Ovary (tissue), 9 donors: ENCODE data around the gene DENND4B. TPM values are rescaled to one million over a fixed set of nuclear protein-coding genes. Genes with fewer than 3 reads are reported as not detected.

Experiments used
- DNase-seq, 5 donors: peaks; one replicate each; pipeline ENCODE4 v3.0.0-alpha.2; 2019 to 2020
- H3K27ac ChIP-seq, 2 donors: fragments of 200-600 bp; one replicate each; pipeline versions ENCODE4 v1.5.1 to v1.8.0; 2019 to 2022
- H3K27me3 ChIP-seq: fragments of 200-600 bp; one replicate; pipeline ENCODE4 v1.8.0; 2022
- H3K36me3 ChIP-seq: fragments of 200-600 bp; sonication (generic); one replicate; pipeline ENCODE4 v1.5.1; 2019
- H3K4me1 ChIP-seq: one replicate; pipeline ENCODE4 v1.8.1; 2013; ENCODE audit warnings: mild to moderate bottlenecking, moderate library complexity; ENCODE audit not compliant: insufficient read depth
- H3K4me3 ChIP-seq: fragments of 200-600 bp; sonication (generic); one replicate; pipeline ENCODE4 v1.5.1; 2017
- H3K9me3 ChIP-seq, 2 donors: fragments of 200-600 bp in 1 of 2; sonication (generic) in 1 of 2; one replicate each; pipeline versions ENCODE4 v1.5.1 to v1.8.1; 2013 to 2019; ENCODE audit warnings: mild to moderate bottlenecking in 1 of 2, moderate library complexity in 1 of 2
- CTCF ChIP-seq, 3 donors: fragments of 450-650 bp in 2 of 3; fragments of 200-600 bp in 1 of 3; IDR thresholded peaks; one replicate each; pipeline versions ENCODE4 v1.5.1 to v1.8.0; 2016 to 2022; ENCODE audit warnings: antibody characterized with exemption in 3 of 3, mild to moderate bottlenecking in 1 of 3
- EP300 ChIP-seq: sonication (generic); formaldehyde crosslinking; IDR thresholded peaks from one replicate; pipeline ENCODE4 v1.6.1; 2017; ENCODE audit warnings: antibody characterized with exemption
- POLR2A ChIP-seq: fragments of 450-650 bp; IDR thresholded peaks from one replicate; pipeline ENCODE4 v1.6.1; 2017; ENCODE audit warnings: antibody characterized with exemption, mild to moderate bottlenecking, moderate library complexity
- WGBS, 3 donors: extraction: QIAGEN DNeasy Blood & Tissue Kit in 1 of 3; methylation state at CpG; one replicate each; pipeline versions ENCODE4 v1.1.5 to v1.1.7; 2013 to 2017; 5-methylcytosine and 5-hydroxymethylcytosine counted together
- intact Hi-C, 4 donors: fragments of 100-400 bp; cut with DNase I; formaldehyde crosslinking; loops; one replicate each; pipeline versions ENCODE4 v1.11.0 to v1.15.1; 2022 to 2023
- polyA plus RNA-seq, 2 donors: library from polyadenylated mRNA; stranded (reverse); fragments of 200-250 nt in 1 of 2; fragments of 350-450 nt in 1 of 2; fragmentation: Illumina TruSeq in 1 of 2; extraction: RNeasy Lipid Tissue Mini Kit (QIAGEN cat#74804) in 1 of 2; gene quantifications; one replicate each; pipeline ENCODE4 v1.2.3, GENCODE V29; 2013 to 2014
- total RNA-seq, 7 donors: library from RNA; depleted of rRNA in 2 of 7; stranded (reverse); fragments of >200 nt in 2 of 7; fragmentation: NEBNext Ultra II Directional in 3 of 7; extraction: Animal tissue kit (Norgen Biotek cat#: 25700) in 3 of 7; gene quantifications; one replicate each; pipeline versions ENCODE4 v1.1.0 to v1.2.4, GENCODE V29; 2016 to 2023
- donor health status: DM: no; HTN: no; CAD: no; lungs with moderate emphysema.
- donor health status: DM: no; HTN: no; CAD: no.
- donor health status: Bipolar disorder and iron deficiency.
- donor health status: DM: yes; HTN: yes; CAD: no.
- donor health status: DM: no; HTN: no; CAD: no.
- donor health status: DM: yes; HTN: yes; CAD: no.

Gene DENND4B
- total and polyA plus RNA-seq, 9 donors: 20.9 to 83.1 (median 42.1) TPM

- Histone ChIP-seq H3K4me1 (peaks cover 10% of the 10 kb centered on the region), H3K36me3 (no peaks in the 10 kb centered on the region), H3K27ac (peak overlapping the region; percentile 58 to 85), H3K4me3 (peak overlapping the region; percentile 83), H3K9me3 (no peaks in the 10 kb centered on the region), H3K27me3 (no peaks in the 10 kb centered on the region)
- DNase-seq: no peak
- TF ChIP-seq CTCF (IDR thresholded peaks at IDR 0.05) (peak in 1 of 3 donors; percentile 4), POLR2A (no peak)
- WGBS, 3 donors: 2 to 11% (median 2%) methylated on average over 9 of the region's 9 CpGs
- intact Hi-C loops: no loop called here
These were observed 44.7 kb upstream of the DENND4B start for GRCh38 chr1:153991151-153991630.

- no peaks in the 10 kb centered on the region for H3K27me3 ChIP-seq
- peak; percentile 87 to 95 (median 90) for DNase-seq
- peak within 1 kb of the TSS; percentile 58 to 85 for H3K27ac ChIP-seq
- H3K36me3 ChIP-seq: no peaks in the 10 kb centered on the region
- intact Hi-C loops: no loop called here
- TF ChIP-seq CTCF (IDR thresholded peaks at IDR 0.05) (no peak), POLR2A (peak; percentile 99), EP300 (peak; percentile 86)
- H3K4me1 ChIP-seq: peaks cover 9% of the 10 kb centered on the region
- peak within 1 kb of the TSS; percentile 83 for H3K4me3 ChIP-seq
- WGBS, 3 donors: 0 to 1% (median 0%) methylated on average over 29 to 36 of the region's 36 CpGs
- H3K9me3 ChIP-seq: no peaks in the 10 kb centered on the region
These were observed 44.1 kb upstream of the DENND4B start, which contains the start of gene RPS27 for GRCh38 chr1:153990468-153991150. TSS of gene RPS27 (plus strand) at chr1:153990762. CDS start at chr1:153990797, 35 bp downstream.

GRCh38 chr1:153987621-153988020, 41.1 kb upstream of the DENND4B start:
- Histone ChIP-seq H3K4me1 (peaks cover 10% of the 10 kb centered on the region), H3K36me3 (no peaks in the 10 kb centered on the region), H3K27me3 (no peaks in the 10 kb centered on the region), H3K27ac (no peak overlapping the region), H3K9me3 (no peaks in the 10 kb centered on the region), H3K4me3 (no peak overlapping the region)
- intact Hi-C loops: loop anchor here (5.0 to 10.0 kb wide), 5 partner anchors 193 to 473 kb away; partner anchors contain the start of genes ILF2 (in 2 of the 4) and NPR1 (in 2 of the 4)
- DNase-seq: no peak
- TF ChIP-seq EP300 (no peak), CTCF (IDR thresholded peaks at IDR 0.05) (no peak), POLR2A (no peak)
- WGBS, 3 donors: 85 to 91% (median 86%) methylated on average over 8 of the region's 8 CpGs

GRCh38 chr1:153985941-153986761, 39.6 kb upstream of the DENND4B start, which contains the start of gene RAB13:
TSS of gene RAB13 (minus strand) at chr1:153986339. CDS start at chr1:153986236, 103 bp downstream.
- peaks cover 8% of the 10 kb centered on the region for H3K4me1 ChIP-seq
- 1 to 2% (median 1%) methylated on average over 31 to 32 of the region's 32 CpGs for WGBS, 3 donors
- H3K27ac ChIP-seq: peak within 1 kb of the TSS; percentile 71 to 84
- intact Hi-C loops: loop anchor here (2.0 to 10.0 kb wide), 6 partner anchors 189 to 471 kb away; partner anchors contain the start of genes ILF2 (in 2 of the 4) and NPR1 (in 2 of the 4)
- H3K4me3 ChIP-seq: peak within 1 kb of the TSS; percentile 39
- H3K36me3 ChIP-seq: no peaks in the 10 kb centered on the region
- H3K27me3 ChIP-seq: no peaks in the 10 kb centered on the region
- peak; percentile 87 to 89 (median 88) for DNase-seq
- TF ChIP-seq EP300 (peak; percentile 57), POLR2A (no peak)
- H3K9me3 ChIP-seq: no peaks in the 10 kb centered on the region
